Epithelial cell of esophagus (primary cell): ENCODE measurements around the gene KIF17.

ENCODE experiments used
- DNase-seq: peaks from one replicate; pipeline ENCODE4 v3.0.0; 2010; ENCODE audit warnings: low read depth
- H3K4me3 ChIP-seq: 2 replicates; pipeline ENCODE4 v1.5.1; 2011; ENCODE audit warnings: mild to moderate bottlenecking, low read length, control low read depth
- TF ChIP-seq, protein P1 (sequence below): IDR thresholded peaks from 2 replicates; pipeline ENCODE4 v1.5.1; 2011; ENCODE audit warnings: low read depth, mild to moderate bottlenecking, low read length, control low read depth, inconsistent platforms; ENCODE audit not compliant: insufficient read depth; ENCODE audit errors: missing control alignments

Gene KIF17

DNA sequence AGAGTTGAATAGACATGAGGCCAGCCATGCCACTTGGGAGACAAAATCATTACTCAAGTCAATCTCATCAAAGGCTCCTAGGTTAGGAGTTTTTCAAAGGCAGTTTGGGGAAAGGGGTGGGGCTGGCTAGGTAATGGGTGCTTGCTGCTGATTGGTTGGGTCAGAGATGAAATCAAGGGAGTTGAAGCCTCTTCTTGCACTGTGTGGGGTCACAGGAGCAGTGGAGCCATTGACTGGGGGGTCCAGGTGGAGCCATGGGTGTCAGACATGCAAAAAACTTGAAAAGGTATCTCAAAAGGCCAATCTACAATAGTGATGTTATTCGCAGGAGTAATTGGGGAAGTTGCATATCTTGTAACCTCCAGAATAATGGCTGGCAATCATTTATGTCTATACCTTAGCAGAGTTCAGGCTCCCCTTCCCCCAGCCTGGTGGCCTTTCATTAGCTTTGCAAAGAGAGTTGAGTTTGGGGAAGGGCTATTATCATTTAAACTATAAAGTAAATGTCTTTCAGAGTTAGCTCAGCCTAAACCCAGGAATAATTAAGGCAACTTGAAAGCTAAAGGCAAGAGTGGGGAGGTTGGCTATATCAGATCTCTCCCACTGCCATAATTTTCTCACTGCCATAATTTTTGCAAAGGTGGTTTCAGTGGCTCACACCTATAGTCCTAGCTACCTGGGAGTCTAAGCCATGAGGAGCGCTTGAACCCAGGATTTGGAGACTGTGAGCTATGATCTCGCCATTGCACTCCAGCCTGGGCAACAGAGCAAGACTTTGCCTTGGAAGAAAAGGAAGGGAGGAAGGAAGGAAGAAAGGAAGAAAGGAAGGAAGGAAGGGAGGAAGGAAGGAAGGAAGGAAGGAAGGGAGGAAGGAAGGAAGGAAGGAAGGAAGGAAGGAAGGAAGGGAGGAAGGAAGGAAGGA is 92.4 kb downstream of the KIF17 start:
- TF ChIP-seq, protein P1, sequence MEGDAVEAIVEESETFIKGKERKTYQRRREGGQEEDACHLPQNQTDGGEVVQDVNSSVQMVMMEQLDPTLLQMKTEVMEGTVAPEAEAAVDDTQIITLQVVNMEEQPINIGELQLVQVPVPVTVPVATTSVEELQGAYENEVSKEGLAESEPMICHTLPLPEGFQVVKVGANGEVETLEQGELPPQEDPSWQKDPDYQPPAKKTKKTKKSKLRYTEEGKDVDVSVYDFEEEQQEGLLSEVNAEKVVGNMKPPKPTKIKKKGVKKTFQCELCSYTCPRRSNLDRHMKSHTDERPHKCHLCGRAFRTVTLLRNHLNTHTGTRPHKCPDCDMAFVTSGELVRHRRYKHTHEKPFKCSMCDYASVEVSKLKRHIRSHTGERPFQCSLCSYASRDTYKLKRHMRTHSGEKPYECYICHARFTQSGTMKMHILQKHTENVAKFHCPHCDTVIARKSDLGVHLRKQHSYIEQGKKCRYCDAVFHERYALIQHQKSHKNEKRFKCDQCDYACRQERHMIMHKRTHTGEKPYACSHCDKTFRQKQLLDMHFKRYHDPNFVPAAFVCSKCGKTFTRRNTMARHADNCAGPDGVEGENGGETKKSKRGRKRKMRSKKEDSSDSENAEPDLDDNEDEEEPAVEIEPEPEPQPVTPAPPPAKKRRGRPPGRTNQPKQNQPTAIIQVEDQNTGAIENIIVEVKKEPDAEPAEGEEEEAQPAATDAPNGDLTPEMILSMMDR = no peak
- no peak for DNase-seq
- no peak overlapping the region for H3K4me3 ChIP-seq

DNA sequence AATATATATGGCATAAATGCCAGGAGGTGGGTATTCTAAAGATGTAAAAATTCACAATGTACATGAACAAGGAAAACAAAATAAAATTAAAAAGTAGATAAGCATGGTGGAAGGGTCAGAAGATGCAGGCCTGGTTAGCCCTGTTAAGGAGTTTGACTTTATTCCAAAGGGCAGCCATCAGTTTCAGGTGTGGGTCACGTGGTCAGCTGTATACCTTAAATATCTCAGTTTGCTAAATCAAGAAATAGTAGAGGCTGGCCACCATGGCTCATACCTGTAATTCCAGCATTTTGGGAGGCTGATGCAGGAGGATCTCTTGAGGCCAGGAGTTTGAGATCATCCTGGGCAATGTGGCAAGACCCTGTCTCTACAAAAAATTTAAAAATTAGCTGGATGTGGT is 93.1 kb downstream of the KIF17 start:
- no peak overlapping the region for H3K4me3 ChIP-seq
- no peak for DNase-seq
- TF ChIP-seq, protein P1 = no peak

DNA sequence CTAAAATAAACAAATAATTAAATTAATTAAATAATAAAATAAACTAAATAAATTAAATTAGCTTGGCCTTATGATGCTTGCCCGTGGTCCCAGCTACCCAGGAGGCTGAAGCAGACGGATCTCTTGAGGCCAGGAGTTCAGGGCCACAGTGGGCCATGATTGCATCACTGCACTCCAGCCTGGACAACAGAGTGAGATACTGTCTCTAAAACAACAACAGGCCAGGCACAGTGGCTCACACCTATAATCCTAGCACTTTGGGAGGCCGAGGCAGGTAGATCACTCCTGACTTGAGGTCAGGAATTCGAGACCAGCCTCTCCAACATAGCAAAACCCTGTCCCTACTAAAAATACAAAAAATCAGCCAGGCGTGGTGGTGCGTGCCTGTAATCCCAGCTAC is 96.8 kb downstream of the KIF17 start:
- TF ChIP-seq, protein P1 = no peak
- DNase-seq = no peak
- H3K4me3 ChIP-seq = no peak overlapping the region

DNA sequence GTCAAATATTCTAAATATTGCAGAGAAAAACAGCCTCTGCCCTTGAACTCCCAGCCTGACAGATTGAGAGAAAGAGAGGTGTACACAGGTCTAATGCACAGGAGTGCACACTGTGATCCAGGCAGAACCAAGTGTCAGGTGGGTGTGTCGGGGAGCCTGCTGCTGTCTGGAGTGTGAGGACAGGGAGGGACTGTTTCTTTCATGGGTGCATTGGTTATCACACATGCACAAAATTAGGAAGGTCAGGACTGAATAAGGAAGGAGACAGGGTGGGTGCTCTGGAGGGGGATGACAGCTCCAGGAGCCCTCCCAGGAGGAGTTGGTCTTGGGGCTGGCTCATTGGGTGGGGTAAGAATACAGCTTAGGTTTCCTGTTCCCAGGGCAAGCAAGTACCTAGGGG is 97.8 kb downstream of the KIF17 start:
- no peak overlapping the region for H3K4me3 ChIP-seq
- DNase-seq = no peak
- TF ChIP-seq, protein P1 = no peak

DNA sequence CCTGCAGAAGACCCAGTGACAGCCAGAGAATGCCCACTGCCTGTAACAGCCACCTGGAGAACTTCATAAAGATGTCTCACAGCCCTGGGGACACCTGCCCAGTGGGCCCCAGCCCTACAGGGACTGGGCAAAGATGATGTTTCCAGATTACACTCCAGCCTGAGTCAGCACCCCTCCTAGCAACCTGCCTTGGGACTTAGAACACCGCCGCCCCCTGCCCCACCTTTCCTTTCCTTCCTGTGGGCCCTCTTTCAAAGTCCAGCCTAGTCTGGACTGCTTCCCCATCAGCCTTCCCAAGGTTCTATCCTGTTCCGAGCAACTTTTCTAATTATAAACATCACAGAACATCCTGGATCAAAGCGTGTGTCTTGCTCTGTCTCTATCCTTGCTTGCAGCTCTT is 99.3 kb downstream of the KIF17 start:
- no peak overlapping the region for H3K4me3 ChIP-seq
- no peak for DNase-seq
- TF ChIP-seq, protein P1 = no peak

DNA sequence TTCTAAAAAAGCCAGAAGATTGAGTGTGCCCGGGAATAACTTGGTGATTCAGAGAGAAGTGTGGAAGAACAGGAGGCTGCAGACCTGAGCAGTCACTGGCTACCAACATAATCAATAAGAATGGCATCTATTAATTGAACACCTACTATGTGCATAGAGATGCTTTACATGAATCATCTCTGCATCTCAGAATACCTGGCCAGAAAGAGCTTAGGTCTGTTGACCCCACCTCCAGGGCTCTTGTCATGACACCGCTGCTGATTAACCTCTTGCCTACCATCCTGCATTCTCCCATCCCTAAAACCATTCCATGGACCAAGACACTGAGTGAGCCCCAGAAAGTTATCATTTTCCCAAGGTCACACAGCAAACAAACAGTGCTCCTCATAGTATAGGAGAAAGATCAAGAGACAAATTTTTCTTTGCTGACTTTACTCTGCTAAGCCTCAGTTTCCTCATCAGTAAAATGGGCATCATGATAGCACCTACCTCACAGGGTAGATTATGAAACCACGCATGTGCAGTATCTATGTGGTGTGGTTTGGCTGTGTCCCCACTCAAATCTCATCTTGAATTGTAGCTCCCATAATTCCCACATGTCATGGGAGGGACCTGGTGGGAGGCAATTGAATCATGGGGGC is 100.8 kb downstream of the KIF17 start:
- no peak for DNase-seq
- TF ChIP-seq, protein P1 = no peak
- no peak overlapping the region for H3K4me3 ChIP-seq
